Body of pancreas (tissue), 4 donors: ENCODE measurements around the gene REC114. TPM values are rescaled to one million over a fixed set of nuclear protein-coding genes. Genes with fewer than 3 reads are reported as not detected.
"Not testable (repeated sequence)": the region's sequence is repeated elsewhere in the genome, so short reads cannot be mapped to it uniquely, and the experiment has no call there.

ENCODE experiments used
- ATAC-seq: fragments of 150-250 bp; one replicate; pipeline ENCODE4 v1.9.1; 2016
- DNase-seq, 4 donors: peaks; one replicate each; pipeline ENCODE4 v3.0.0-alpha.2; 2019
- H3K27ac ChIP-seq, 4 donors: fragments of 200-600 bp; sonication (generic); 1 replicate in 3 of 4; 2 replicates in 1 of 4; pipeline versions ENCODE4 v1.5.1 to v1.6.1; 2016 to 2019; ENCODE audit warnings: mild to moderate bottlenecking in 1 of 4, mixed read lengths in 1 of 4, moderate library complexity in 1 of 4
- H3K27me3 ChIP-seq, 2 donors: fragments of 200-600 bp; sonication (generic); one replicate each; pipeline ENCODE4 v1.6.0; 2016; ENCODE audit warnings: mild to moderate bottlenecking in 1 of 2
- H3K36me3 ChIP-seq, 2 donors: fragments of 200-600 bp; sonication (generic); replicated peaks in 1 of 2; 2 replicates each; pipeline ENCODE4 v1.5.1; 2016; ENCODE audit warnings: low read depth in 2 of 2; ENCODE audit not compliant: insufficient read depth in 1 of 2
- H3K4me1 ChIP-seq: fragments of 200-600 bp; sonication (generic); one replicate; pipeline ENCODE4 v1.6.0; 2016
- H3K4me3 ChIP-seq, 2 donors: fragments of 200-600 bp; sonication (generic); 1 replicate in 1 of 2; 2 replicates in 1 of 2; pipeline ENCODE4 v1.5.1; 2016 to 2019
- H3K9me3 ChIP-seq, 3 donors: fragments of 200-600 bp; sonication (generic); 1 replicate in 2 of 3; 2 replicates in 1 of 3; pipeline ENCODE4 v1.5.1; 2016
- CTCF ChIP-seq, 7 experiments: fragments of 450-650 bp in 4 of 7; fragments of 200-600 bp in 3 of 7; sonication (generic) in 3 of 7; IDR thresholded peaks; one replicate each; pipeline ENCODE4 v1.5.1; 2016 to 2019; ENCODE audit warnings: antibody characterized with exemption in 7 of 7
- POLR2A ChIP-seq, 3 donors: fragments of 450-650 bp; IDR thresholded peaks; one replicate each; pipeline ENCODE4 v1.6.1; 2016; ENCODE audit warnings: antibody characterized with exemption in 3 of 3, mild to moderate bottlenecking in 2 of 3
- WGBS, 2 donors: methylation state at CpG; one replicate each; pipeline ENCODE4 v1.1.5; 2017; 5-methylcytosine and 5-hydroxymethylcytosine counted together
- intact Hi-C: fragments of 100-400 bp; cut with DNase I; formaldehyde crosslinking; loops from one replicate; pipeline ENCODE4 v1.15.1; 2023
- total RNA-seq, 2 donors: library from RNA; depleted of rRNA; stranded (reverse); fragments of >200 nt; gene quantifications; one replicate each; pipeline ENCODE4 v1.1.0, GENCODE V29; 2016

The REC114 gene
- total RNA-seq, 2 donors from 2014 or later = not detected

GRCh38 chr15:73437543-73438109 is 5.3 kb upstream of the REC114 start:
- Histone ChIP-seq H3K4me1 (no peaks in the 10 kb centered on the region), H3K9me3 (no peaks in the 10 kb centered on the region), H3K27me3 (no peaks in the 10 kb centered on the region), H3K4me3 (no peak overlapping the region), H3K36me3 (no peaks in the 10 kb centered on the region), H3K27ac (no peak overlapping the region)
- intact Hi-C loops = no loop called here
- no peak for TF ChIP-seq POLR2A (IDR thresholded peaks at IDR 0.05)
- no peak for TF ChIP-seq CTCF (IDR thresholded peaks at IDR 0.05)
- ATAC-seq (no peak), DNase-seq (no peak)
- WGBS, 2 donors = 33 to 38% methylated on average over 4 of the region's 4 CpGs

GRCh38 chr15:73438651-73439050 is 4.3 kb upstream of the REC114 start:
- ATAC-seq (no peak), DNase-seq (no peak)
- Histone ChIP-seq H3K4me1 (no peaks in the 10 kb centered on the region), H3K4me3 (no peak overlapping the region), H3K27ac (no peak overlapping the region), H3K36me3 (no peaks in the 10 kb centered on the region), H3K9me3 (no peaks in the 10 kb centered on the region), H3K27me3 (no peaks in the 10 kb centered on the region)
- TF ChIP-seq CTCF (IDR thresholded peaks at IDR 0.05) = no peak
- no peak for TF ChIP-seq POLR2A (IDR thresholded peaks at IDR 0.05)
- 19 to 48% methylated on average over 1 of the region's 1 CpG for WGBS, 2 donors
- intact Hi-C loops = no loop called here

DNA sequence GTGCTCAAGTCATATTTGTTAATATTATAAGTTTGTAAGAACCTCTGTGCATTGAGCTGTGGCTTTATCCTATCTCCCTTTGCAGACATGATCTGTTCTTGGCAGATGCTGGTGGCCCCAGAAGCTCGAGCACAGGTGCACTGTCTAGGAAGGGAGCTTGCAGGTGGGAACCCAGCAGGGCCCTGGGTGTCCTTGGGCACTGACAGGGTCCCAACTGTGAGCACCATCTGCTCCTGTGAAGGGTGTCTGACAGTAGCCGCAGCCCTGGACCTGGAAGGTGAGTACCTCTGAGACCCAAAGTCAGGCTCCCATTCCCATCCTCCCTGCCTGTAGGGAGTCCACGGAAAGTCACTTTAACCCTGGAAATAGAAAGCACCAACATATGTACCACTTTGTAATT is 2.4 kb upstream of the REC114 start:
- Histone ChIP-seq H3K36me3 (no peaks in the 10 kb centered on the region), H3K4me1 (no peaks in the 10 kb centered on the region), H3K27ac (no peak overlapping the region), H3K9me3 (no peaks in the 10 kb centered on the region), H3K4me3 (no peak overlapping the region), H3K27me3 (no peaks in the 10 kb centered on the region)
- no peak for ATAC-seq
- WGBS, 2 donors = 79 to 81% methylated on average over 3 of the region's 3 CpGs
- TF ChIP-seq POLR2A (IDR thresholded peaks at IDR 0.05) (no peak), CTCF (IDR thresholded peaks at IDR 0.05) (no peak)
- DNase-seq = no peak
- intact Hi-C loops = no loop called here

DNA sequence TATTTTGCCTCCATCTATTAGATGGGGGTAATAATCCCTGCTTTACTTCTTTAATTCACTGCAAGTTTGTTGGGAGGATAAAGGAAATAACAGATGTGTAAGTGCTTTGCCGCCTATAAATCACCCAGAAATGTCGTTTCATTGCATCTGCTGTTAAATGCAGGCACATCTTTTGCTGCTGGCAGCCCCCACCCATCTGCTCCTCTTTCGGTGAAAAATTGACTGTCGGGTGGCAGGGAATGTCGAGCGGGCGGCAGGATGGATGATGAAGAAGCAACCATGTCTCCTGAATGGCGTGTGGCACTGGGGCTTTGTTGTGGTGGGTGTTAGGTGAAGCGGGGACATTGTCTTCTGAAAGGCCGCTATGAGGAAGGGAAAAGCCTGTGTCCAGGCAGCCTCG is 543 bp upstream of the REC114 start:
- no peaks in the 10 kb centered on the region for H3K9me3 ChIP-seq
- H3K4me3 ChIP-seq = no peak overlapping the region
- H3K4me1 ChIP-seq = no peaks in the 10 kb centered on the region
- H3K36me3 ChIP-seq = no peaks in the 10 kb centered on the region
- TF ChIP-seq POLR2A (IDR thresholded peaks at IDR 0.05) (no peak), CTCF (IDR thresholded peaks at IDR 0.05) (no peak)
- WGBS, 2 donors = 79 to 84% methylated on average over 11 of the region's 11 CpGs
- intact Hi-C loops = no loop called here
- no peak overlapping the region for H3K27ac ChIP-seq
- no peak for ATAC-seq
- H3K27me3 ChIP-seq = no peaks in the 10 kb centered on the region
- no peak for DNase-seq

DNA sequence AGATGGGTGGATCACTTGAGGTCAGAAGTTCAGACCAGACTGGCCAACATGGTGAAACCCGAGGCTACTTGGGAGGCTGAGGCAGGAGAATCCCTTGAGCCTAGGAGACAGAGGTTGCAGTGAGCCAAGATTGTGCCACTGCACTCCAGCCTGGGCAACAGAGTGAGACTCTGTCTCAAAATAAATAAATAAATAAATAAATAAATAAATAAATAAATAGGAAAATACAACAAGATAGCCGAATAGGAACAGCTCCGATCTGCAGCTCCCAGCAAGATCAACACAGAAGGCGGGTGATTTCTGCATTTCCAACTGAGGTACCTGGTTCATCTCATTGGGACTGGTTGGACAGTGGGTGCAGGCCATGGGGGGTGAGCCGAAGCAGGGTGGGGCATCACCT is 4.5 kb downstream of the REC114 start:
- H3K9me3 ChIP-seq, intact Hi-C loops, ATAC-seq, H3K36me3 ChIP-seq, H3K4me1 ChIP-seq, H3K27me3 ChIP-seq, H3K4me3 ChIP-seq, DNase-seq, H3K27ac ChIP-seq: not testable (repeated sequence)
- WGBS, 2 donors = 82 to 90% methylated on average over 5 of the region's 5 CpGs

- H3K4me3 ChIP-seq, H3K9me3 ChIP-seq, intact Hi-C loops, H3K27me3 ChIP-seq, H3K36me3 ChIP-seq, H3K4me1 ChIP-seq, DNase-seq, ATAC-seq, H3K27ac ChIP-seq: not testable (repeated sequence)
- 42 to 67% methylated on average over 4 to 5 of the region's 5 CpGs for WGBS, 2 donors
Measured at GRCh38 chr15:73448158-73448758, 5.3 kb downstream of the REC114 start.

GRCh38 chr15:73449980-73450379 is 7.0 kb downstream of the REC114 start:
- H3K4me1 ChIP-seq, DNase-seq, H3K27me3 ChIP-seq, ATAC-seq, H3K9me3 ChIP-seq, H3K4me3 ChIP-seq, H3K27ac ChIP-seq, H3K36me3 ChIP-seq, intact Hi-C loops: not testable (repeated sequence)
- 57 to 65% methylated on average over 3 of the region's 3 CpGs for WGBS, 2 donors
